Hematopoietic multipotent progenitor cell treated with erythropoietin and hydrocortisone succinate and interleukin-3 and kit ligand, for 8 days (in vitro differentiated cells): Measurements from ENCODE around the gene TMEM233.
A peak's percentile ranks its signal among the peaks of the same experiment; 100 is the strongest.

Source experiments
- DNase-seq: peaks from one replicate; pipeline ENCODE4 v3.0.0-alpha.2; 2015

TMEM233 gene

GRCh38 chr12:119660076-119660475, 66.5 kb downstream of the TMEM233 start:
- DNase-seq, result no peak

DNA sequence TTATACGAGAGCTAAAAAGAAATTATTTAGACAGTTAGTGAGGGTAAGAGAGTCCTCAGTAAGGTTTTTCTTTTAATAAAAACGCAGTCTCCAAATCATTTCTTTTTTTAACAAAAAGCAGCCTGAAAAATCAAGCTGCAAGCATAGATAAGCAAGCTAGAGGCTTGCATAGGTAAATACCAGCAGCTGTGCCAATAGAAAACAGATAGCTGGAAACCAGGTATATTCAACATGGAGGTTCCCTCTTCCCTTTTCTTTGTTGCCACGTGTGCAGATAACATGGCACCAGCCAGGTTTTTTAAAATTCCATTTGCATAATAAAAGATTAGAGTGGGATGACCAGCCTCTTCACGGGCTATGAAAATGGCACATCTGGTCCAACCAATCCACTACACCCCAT, 68.3 kb downstream of the TMEM233 start:
- DNase-seq, result no peak

GRCh38 chr12:119664642-119665041, 71.1 kb downstream of the TMEM233 start:
- DNase-seq, result peak; percentile 17

GRCh38 chr12:119665164-119665929, 71.8 kb downstream of the TMEM233 start:
- peak; percentile 100 for DNase-seq

- peak; percentile 46 for DNase-seq
Observed at GRCh38 chr12:119666226-119666795, 72.7 kb downstream of the TMEM233 start.

DNA sequence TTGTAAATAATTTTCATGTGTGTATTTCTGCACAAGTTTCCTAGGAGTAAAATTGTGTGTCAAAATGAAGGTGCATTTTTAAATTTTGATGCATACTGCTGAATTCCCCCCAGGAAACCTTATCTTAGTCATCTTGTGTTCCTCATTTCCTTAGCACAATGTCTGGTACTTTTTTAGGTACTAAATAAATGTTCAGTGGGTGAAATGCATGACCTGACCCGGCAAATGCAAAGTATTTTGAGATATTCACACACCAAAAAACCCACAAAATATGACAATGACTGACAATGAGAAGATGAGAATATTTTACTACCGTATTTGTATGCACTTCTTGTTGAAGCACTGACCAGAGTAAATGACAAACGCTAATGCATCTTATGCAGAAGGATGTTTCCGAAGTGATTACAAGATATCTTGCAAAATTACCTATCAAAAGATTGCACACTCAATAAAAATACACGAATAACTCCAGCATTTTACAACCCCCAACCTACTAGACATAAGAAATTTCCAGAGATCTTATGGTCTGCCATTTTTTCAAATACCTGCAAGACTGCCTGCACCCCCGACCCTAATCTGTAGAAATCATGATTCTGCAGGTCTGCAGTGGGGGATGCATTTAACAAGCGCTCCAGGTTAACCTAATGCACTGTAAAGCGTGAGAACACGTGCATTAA, 73.5 kb downstream of the TMEM233 start:
- no peak for DNase-seq

DNA sequence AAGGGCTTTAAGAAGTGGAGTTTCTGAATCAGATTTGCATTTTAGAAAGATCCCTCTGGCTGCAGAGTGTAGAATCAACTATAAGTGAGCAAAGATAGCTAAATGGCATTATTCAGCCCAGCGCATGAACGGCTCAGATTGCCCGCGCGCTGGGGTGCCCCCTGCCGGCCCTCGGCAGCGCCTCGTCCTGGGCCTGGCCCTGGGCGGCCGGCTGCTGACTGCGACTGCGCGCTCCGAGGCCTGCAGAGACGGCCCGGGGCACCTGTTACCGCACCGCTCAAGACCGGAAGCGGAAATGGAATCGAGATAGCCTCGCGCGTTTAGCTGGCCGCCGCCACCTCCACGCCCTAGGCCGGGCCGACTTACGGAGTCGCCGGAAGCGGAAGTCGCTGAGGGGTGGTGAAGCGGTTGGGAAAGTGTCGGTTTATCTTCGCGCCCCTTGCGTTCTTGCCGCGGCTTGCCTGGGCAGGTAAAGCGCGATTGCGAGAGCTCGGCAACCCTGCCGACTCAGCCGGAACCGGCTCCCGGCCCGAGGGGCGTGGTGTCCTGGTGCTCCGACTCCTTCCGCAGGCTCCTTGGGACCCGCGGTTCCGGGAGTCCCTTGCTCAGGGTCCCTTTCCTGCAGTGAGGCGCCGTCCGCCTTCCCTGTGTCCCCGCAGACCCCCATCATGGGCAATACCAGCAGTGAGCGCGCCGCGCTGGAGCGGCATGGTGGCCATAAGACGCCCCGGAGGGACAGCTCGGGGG, 74.2 kb downstream of the TMEM233 start, which contains the start of gene PRKAB1:
Gene PRKAB1, plus strand, starts transcription at position 557 of the 747 bp plus-strand sequence. Its CDS starts 112 bp downstream, at position 669.
- DNase-seq, result peak; percentile 98

DNA sequence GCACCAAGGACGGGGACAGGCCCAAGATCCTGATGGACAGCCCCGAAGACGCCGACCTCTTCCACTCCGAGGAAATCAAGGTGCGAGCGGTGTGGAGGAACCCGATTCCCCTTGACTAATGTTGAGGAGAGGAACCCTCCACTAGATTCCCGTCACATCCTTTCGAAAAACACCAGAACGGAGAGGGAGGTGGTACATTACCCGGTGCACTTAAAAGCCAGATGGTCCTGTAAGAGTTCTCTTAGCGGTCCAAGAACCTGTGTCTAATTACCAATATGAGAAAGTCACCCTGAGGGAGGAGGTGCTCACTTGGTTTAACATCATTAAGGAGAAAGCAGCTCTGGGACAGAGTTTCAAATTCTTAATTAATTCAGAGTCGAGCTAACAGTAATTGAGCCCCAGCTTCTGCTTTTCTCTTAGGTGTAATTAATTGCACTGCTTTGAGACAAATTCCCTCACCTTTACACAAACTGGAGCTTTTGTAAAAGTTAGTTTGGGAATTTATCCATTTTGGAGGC, 74.8 kb downstream of the TMEM233 start:
- DNase-seq, result peak; percentile 32

GRCh38 chr12:119669744-119670472, 76.3 kb downstream of the TMEM233 start:
- peak; percentile 43 for DNase-seq

DNA sequence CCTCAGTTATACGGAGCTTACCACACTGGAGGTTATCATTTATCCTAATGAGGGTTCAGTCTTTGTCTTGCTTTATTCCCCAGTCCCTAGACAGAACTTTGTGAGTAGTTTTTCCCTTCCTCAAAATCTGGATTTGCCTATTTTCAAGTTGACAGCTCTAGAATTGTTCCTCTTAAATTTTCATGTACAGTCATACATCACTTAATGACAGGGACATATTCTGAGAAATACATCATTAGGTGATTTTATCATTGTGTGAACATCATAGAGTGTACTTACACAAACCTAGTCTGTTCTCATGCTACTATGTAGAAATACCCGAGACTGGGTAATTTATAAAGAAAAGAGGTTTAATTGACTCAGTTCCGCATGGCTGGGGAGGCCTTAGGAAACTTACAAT, 77.5 kb downstream of the TMEM233 start:
- peak; percentile 41 for DNase-seq

DNA sequence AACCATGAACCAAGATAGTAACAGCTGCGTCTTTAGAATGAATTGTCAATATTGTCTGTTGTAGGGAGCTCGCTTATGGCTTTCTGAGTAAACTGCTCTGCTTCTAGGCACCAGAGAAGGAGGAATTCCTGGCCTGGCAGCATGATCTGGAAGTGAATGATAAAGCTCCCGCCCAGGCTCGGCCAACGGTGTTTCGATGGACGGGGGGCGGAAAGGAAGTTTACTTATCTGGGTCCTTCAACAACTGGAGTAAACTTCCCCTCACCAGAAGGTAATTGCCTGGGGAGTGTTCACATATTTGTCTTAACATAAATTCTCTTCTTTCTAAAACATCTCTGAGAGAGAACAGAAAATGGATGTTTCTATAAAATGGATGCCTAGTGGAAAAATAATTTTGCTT, 78.6 kb downstream of the TMEM233 start:
- DNase-seq, result peak; percentile 89

DNA sequence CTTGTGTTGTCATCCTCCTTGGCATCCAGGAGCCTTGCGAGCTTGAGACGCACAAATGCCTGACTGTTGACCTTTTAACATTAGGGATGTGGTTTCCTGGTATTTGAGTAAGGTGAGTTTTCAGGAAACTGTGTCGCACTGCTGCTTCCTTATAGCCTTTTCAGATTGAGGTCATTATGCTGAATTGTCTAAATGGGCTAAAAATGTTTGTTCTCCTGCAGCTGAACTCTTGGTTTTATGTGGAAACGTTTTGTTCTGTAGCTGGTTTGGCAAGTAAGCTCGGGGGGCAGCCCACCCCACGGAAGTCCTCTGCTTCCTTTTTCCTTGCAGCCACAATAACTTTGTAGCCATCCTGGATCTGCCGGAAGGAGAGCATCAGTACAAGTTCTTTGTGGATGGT, 80.1 kb downstream of the TMEM233 start:
- DNase-seq, result no peak

GRCh38 chr12:119674560-119674959, 81.0 kb downstream of the TMEM233 start:
- no peak for DNase-seq

GRCh38 chr12:119676022-119676421, 82.4 kb downstream of the TMEM233 start:
- DNase-seq, result no peak

GRCh38 chr12:119676573-119676972, 83.0 kb downstream of the TMEM233 start:
- peak; percentile 31 for DNase-seq

DNA sequence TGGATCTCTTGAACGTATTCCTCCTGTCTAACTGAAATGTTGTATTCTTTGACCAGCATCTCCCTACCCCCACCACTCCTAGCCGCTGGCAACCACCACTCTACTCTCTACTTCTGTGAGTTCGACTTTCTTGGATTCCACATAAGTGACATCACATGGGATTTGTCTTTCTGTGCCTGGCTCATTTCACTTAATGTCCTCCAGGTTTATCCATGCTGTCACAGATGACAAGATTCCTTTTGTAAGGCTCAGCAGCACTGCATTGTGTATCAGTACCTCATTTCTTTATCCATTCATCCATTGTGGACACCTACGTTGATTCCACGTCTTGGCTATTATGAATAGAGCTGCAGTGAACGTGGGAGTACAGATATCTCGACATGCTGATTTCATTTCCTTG, 84.9 kb downstream of the TMEM233 start:
- DNase-seq, result no peak

DNA sequence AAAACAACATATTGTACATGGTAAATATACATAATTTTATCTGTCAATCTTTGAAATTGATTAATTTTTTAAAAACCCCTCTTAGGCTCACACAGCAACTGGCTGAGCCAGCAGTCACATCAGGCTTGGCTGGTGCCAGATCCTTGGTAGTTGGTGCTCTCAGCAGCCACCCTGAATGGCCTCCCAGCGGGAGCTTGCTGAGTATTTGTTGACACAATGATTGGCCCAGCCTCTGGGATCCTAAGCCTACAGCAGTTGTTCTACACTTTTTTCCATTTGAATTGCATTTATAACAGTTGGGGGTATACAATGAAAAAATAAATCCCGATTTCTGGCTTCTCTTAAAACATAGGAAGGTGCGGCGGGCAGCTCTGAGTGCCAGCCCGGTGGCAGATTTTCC, 85.5 kb downstream of the TMEM233 start:
- DNase-seq, result no peak

GRCh38 chr12:119679490-119679889, 85.9 kb downstream of the TMEM233 start:
- DNase-seq, result no peak

- no peak for DNase-seq
Observed at GRCh38 chr12:119681111-119681510, 87.5 kb downstream of the TMEM233 start.

- DNase-seq, result peak; percentile 19
Observed at GRCh38 chr12:119681728-119682638, 88.4 kb downstream of the TMEM233 start.

DNA sequence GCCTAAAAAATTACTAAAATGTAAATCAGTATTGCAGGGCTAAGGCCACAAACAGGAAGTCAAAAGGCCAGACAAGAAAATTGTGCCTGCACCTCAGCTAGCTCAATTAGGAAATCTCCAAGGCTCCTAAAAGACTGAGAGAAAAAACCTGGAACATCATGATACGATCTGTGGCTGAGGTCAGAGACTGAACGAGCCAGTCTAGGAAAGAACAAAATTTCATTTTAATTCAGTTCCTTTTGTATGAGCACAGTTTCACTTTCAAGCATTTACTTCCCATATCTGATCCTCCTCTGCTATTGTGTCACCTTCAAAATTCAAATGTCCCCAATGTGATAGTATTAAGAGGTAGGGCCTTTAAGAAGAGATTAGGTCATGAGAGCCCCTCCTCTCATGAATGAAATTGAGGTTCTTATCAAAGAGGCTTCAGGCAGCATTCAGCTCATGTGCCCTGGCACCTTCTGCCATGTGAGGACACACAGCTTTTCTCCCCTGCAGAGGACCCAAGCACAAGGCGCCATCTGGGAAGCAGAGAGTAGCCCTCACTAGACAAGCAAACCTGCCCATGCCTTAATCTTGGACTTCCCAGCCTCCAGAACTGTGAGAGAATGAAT, 89.2 kb downstream of the TMEM233 start:
- peak; percentile 91 for DNase-seq
